GM12878 (cell line): ENCODE measurements around the gene MANEAL. TPM values are rescaled to one million over a fixed set of nuclear protein-coding genes. Genes with fewer than 3 reads are reported as not detected.
A peak's percentile ranks its signal among the peaks of the same experiment; 100 is the strongest.

Experiments used
- ASH2L ChIP-seq: fragments of 300-600, 200-600 bp; sonication (generic); IDR thresholded peaks from 2 replicates; pipeline ENCODE4 v1.6.1; 2017; ENCODE audit warnings: low read depth, mild to moderate bottlenecking, borderline replicate concordance
- CREM ChIP-seq: IDR thresholded peaks from 2 replicates; pipeline ENCODE4 v1.6.1; 2014; ENCODE audit warnings: antibody characterized with exemption, low read depth
- E2F4 ChIP-seq: IDR thresholded peaks from 2 replicates; pipeline ENCODE4 v1.6.1; 2012; ENCODE audit warnings: low read depth, low read length, improper control_type of control experiment
- E2F8 ChIP-seq: fragments of 450-650 bp; IDR thresholded peaks from 2 replicates; pipeline ENCODE4 v1.6.1; 2018; ENCODE audit warnings: mild to moderate bottlenecking, low read depth, moderate library complexity; ENCODE audit not compliant: partially characterized antibody
- KAT2A ChIP-seq: conservative IDR thresholded peaks from 2 replicates; pipeline ENCODE4 v1.6.1; 2011; ENCODE audit warnings: low read depth, low read length; ENCODE audit not compliant: control insufficient read depth
- MYB ChIP-seq: fragments of 150-350 bp; IDR thresholded peaks from 2 replicates; pipeline ENCODE4 v1.6.1; 2014; ENCODE audit warnings: mild to moderate bottlenecking, low read depth, low read length, borderline replicate concordance
- NR2F1 ChIP-seq: fragments of 450-650 bp; conservative IDR thresholded peaks from 2 replicates; pipeline ENCODE4 v1.6.1; 2017; ENCODE audit warnings: mild to moderate bottlenecking
- PBX3 ChIP-seq: IDR thresholded peaks from 2 replicates; pipeline ENCODE4 v1.6.1; 2011; ENCODE audit warnings: mild to moderate bottlenecking, low read depth, low read length, moderate library complexity; ENCODE audit not compliant: insufficient replicate concordance
- POLR2A ChIP-seq: IDR thresholded peaks from 2 replicates; pipeline ENCODE4 v1.6.1; 2011; ENCODE audit warnings: low read depth, mild to moderate bottlenecking, low read length
- POLR2AphosphoS5 ChIP-seq: IDR thresholded peaks from 2 replicates; pipeline ENCODE4 v1.6.1; 2011; ENCODE audit warnings: mild to moderate bottlenecking, low read length, inconsistent platforms
- PRDM15 ChIP-seq: fragments of 450-650 bp; formaldehyde crosslinking; IDR thresholded peaks from 2 replicates; pipeline ENCODE4 v1.4.0; 2020; ENCODE audit warnings: mild to moderate bottlenecking, moderate library complexity
- RELA ChIP-seq: fragments of 450-650 bp; IDR thresholded peaks from 2 replicates; pipeline ENCODE4 v1.8.0; 2014; ENCODE audit warnings: borderline replicate concordance; ENCODE audit not compliant: partially characterized antibody
- RFX5 ChIP-seq: IDR thresholded peaks from 2 replicates; pipeline ENCODE4 v1.6.1; 2011; ENCODE audit warnings: low read depth, low read length, improper control_type of control experiment
- SMAD1 ChIP-seq: fragments of 450-650 bp; IDR thresholded peaks from 2 replicates; pipeline ENCODE4 v1.6.1; 2018; ENCODE audit warnings: mild to moderate bottlenecking, low read depth; ENCODE audit not compliant: partially characterized antibody
- SMC3 ChIP-seq: IDR thresholded peaks from 2 replicates; pipeline ENCODE4 v1.6.1; 2011; ENCODE audit warnings: low read length, improper control_type of control experiment, borderline replicate concordance
- SREBF2 ChIP-seq: IDR thresholded peaks from 2 replicates; pipeline ENCODE4 v1.6.1; 2012; ENCODE audit warnings: mild to moderate bottlenecking, low read length
- TBL1XR1 ChIP-seq: IDR thresholded peaks from 2 replicates; pipeline ENCODE4 v1.6.1; 2012; ENCODE audit warnings: low read depth, low read length, improper control_type of control experiment
- YBX1 ChIP-seq: fragments of 450-650 bp; IDR thresholded peaks from 2 replicates; pipeline ENCODE4 v1.6.1; 2016; ENCODE audit warnings: antibody characterized with exemption
- ZBTB33 ChIP-seq: fragments of 450-650 bp; IDR thresholded peaks from 2 replicates; pipeline ENCODE4 v1.6.1; 2017; ENCODE audit warnings: mild to moderate bottlenecking
- ZNF217 ChIP-seq: fragments of 450-650 bp; IDR thresholded peaks from 2 replicates; pipeline ENCODE4 v1.6.1; 2017; ENCODE audit warnings: antibody characterized with exemption, mild to moderate bottlenecking
- polyA plus RNA-seq, 11 experiments: library from polyadenylated mRNA; depleted of rRNA in 4 of 11; unstranded in 6 of 11; stranded (reverse) in 5 of 11; fragments of >200 nt; fragmentation: Nextera tagmentation in 4 of 11; fragmentation: Illumina TruSeq in 1 of 11; extraction: Ambion mirVana in 4 of 11; extraction: Trizol in 1 of 11; gene quantifications; 1 replicate in 1 of 11; 2 replicates in 10 of 11; pipeline versions ENCODE4 v1.2.1 to v1.2.3, GENCODE V29; 2011 to 2016; ENCODE audit warnings: inconsistent platforms in 2 of 11, missing spikeins in 2 of 11, low read depth in 1 of 11
- total RNA-seq, 4 experiments: library from RNA; depleted of rRNA in 3 of 4; stranded (reverse); fragments of >200 nt in 3 of 4; fragmentation: Illumina TruSeq in 1 of 4; extraction: Trizol in 1 of 4; gene quantifications; 2 replicates each; pipeline versions ENCODE4 v1.2.1 to v1.2.3, GENCODE V29; 2013 to 2021

Gene MANEAL
- total and polyA plus RNA-seq, 10 of the 15 experiments (the other 5 are each of a cell fraction or from before 2014, with no cell fraction given): 0.83 to 11.1 (median 5.7) TPM

GRCh38 chr1:37807555-37808368 lies 14.1 kb downstream of the MANEAL start, which contains the start of the genes C1orf122 and YRDC (continued):
- TF ChIP-seq PRDM15 (CRISPR knock-in tag) (no peak), POLR2A (peak; percentile 98), TBL1XR1 (no peak), E2F4 (no peak), NR2F1 (peak; percentile 62), SMC3 (no peak), SREBF2 (peak; percentile 62; the same call in 1 of the 2 replicates), RELA (no peak), RFX5 (no peak), ZBTB33 (no peak; the same call in 1 of the 2 replicates), ZNF217 (0 out of 2 replicates have a peak, but pooled peaks have one; percentile 25), CREM (peak; percentile 90), YBX1 (no peak), ASH2L (no peak; the same call in 1 of the 2 replicates), KAT2A (no peak), POLR2AphosphoS5 (peak; percentile 78), PBX3 (no peak), MYB (no peak), SMAD1 (no peak), E2F8 (no peak)
